HepG2 (cell line): ENCODE measurements around the gene PKN2. TPM values are rescaled to one million over a fixed set of nuclear protein-coding genes. Genes with fewer than 3 reads are reported as not detected.

Source experiments
- ATAC-seq: fragments of 200-7000 bp; cut with Tn5 transposase; 3 replicates; pipeline ENCODE4 v1.9.1; 2020; ENCODE audit warnings: mild to moderate bottlenecking, moderate library complexity
- BruUV-seq: library from RNA; stranded (reverse); fragments of 400-500 nt; replicated peaks from 2 replicates; lab custom pipeline; 2021; lab: Mats Ljungman, UMichigan
- CTCF ChIA-PET: fragments of 300-600 bp; formaldehyde crosslinking; extraction: SDS; loops from one replicate; lab custom pipeline; 2021; ENCODE audit warnings: low total read pairs, inconsistent platforms, low intra/inter-chr PET ratio; lab: Yijun Ruan, JAX
- POLR2A ChIA-PET: fragments of 350-600 bp; sonication (Branson Sonifier 250); formaldehyde crosslinking; loops from one replicate; lab custom pipeline; 2020; ENCODE audit warnings: antibody characterized with exemption, inconsistent platforms; lab: Yijun Ruan, JAX
- DNase-seq: peaks from one replicate; pipeline ENCODE4 v3.0.0-alpha.2; 2015; ENCODE audit warnings: low spot score
- FAIRE-seq: peaks from 3 replicates; lab custom pipeline; 2011; peaks lifted over from hg19 to GRCh38; lab: Jason Lieb, UNC
- H2AFZ ChIP-seq: one replicate; pipeline ENCODE4 v1.6.1; 2011; ENCODE audit warnings: low read length, inconsistent platforms
- H3K27ac ChIP-seq: fragments of 300-600 bp; 3 replicates; pipeline ENCODE4 v1.8.0; 2011; ENCODE audit warnings: mixed run types, mild to moderate bottlenecking, mixed read lengths, low read length, inconsistent platforms; ENCODE audit not compliant: insufficient read depth; ENCODE audit errors: extremely low read length
- H3K27me3 ChIP-seq, 2 experiments: fragments of 200-600 bp in 1 of 2; 2 replicates in 1 of 2; 3 replicates in 1 of 2; pipeline versions ENCODE4 v1.6.0 to v1.8.0; 2011; ENCODE audit warnings: low read length in 2 of 2, mild to moderate bottlenecking in 2 of 2, moderate library complexity in 2 of 2, inconsistent platforms in 1 of 2; ENCODE audit not compliant: insufficient read depth in 2 of 2, control insufficient read depth in 1 of 2
- H3K36me3 ChIP-seq, 2 experiments: fragments of 200-600 bp in 1 of 2; replicated peaks in 1 of 2; 2 replicates in 1 of 2; 3 replicates in 1 of 2; pipeline versions ENCODE4 v1.5.1 to v1.8.0; 2011; ENCODE audit warnings: low read length in 2 of 2, inconsistent platforms in 1 of 2; ENCODE audit not compliant: insufficient read depth in 2 of 2, control insufficient read depth in 1 of 2
- H3K4me1 ChIP-seq: 2 replicates; pipeline ENCODE4 v1.5.1; 2012; ENCODE audit warnings: low read length, inconsistent platforms; ENCODE audit not compliant: insufficient read depth
- H3K4me2 ChIP-seq: 2 replicates; pipeline ENCODE4 v1.6.0; 2011; ENCODE audit warnings: low read depth, low read length, inconsistent platforms
- H3K4me3 ChIP-seq, 3 experiments: fragments of 200-600 bp in 1 of 3; sonication (generic), shearing (Covaris generic) in 1 of 3; replicated peaks in 1 of 3; 2 replicates each; pipeline ENCODE4 v1.5.1; 2011 to 2016; ENCODE audit warnings: low read length in 3 of 3, inconsistent platforms in 2 of 3, low read depth in 2 of 3, mild to moderate bottlenecking in 2 of 3, control low read depth in 1 of 3, mixed read lengths in 1 of 3; ENCODE audit not compliant: insufficient read depth in 1 of 3
- H3K79me2 ChIP-seq: one replicate; pipeline ENCODE4 v1.6.1; 2011; ENCODE audit warnings: low read length, inconsistent platforms; ENCODE audit not compliant: insufficient read depth
- H3K9ac ChIP-seq: 2 replicates; pipeline ENCODE4 v1.6.0; 2011; ENCODE audit warnings: mild to moderate bottlenecking, low read depth, low read length, inconsistent platforms; ENCODE audit not compliant: insufficient read depth
- H3K9me3 ChIP-seq: 2 replicates; pipeline ENCODE4 v1.5.1; 2012; ENCODE audit warnings: mild to moderate bottlenecking, low read length
- H4K20me1 ChIP-seq: 2 replicates; pipeline ENCODE4 v1.6.0; 2011; ENCODE audit warnings: inconsistent platforms, mild to moderate bottlenecking, low read length, moderate library complexity; ENCODE audit not compliant: insufficient read depth
- CHD4 ChIP-seq: fragments of 200-600 bp; sonication (generic); IDR thresholded peaks from 2 replicates; pipeline ENCODE4 v1.7.0; 2017; ENCODE audit warnings: mild to moderate bottlenecking, low read length, borderline replicate concordance
- ELF3 ChIP-seq: IDR thresholded peaks from 2 replicates; pipeline ENCODE4 v1.6.1; 2016; ENCODE audit warnings: missing genetic modification reagents, missing compliant biosample characterization
- FOXO1 ChIP-seq: sonication (generic); formaldehyde crosslinking; IDR thresholded peaks from 2 replicates; pipeline ENCODE4 v1.4.0; 2020; ENCODE audit warnings: missing genetic modification reagents
- GATA4 ChIP-seq: sonication (generic); IDR thresholded peaks from 2 replicates; pipeline ENCODE4 v1.6.1; 2016; ENCODE audit warnings: antibody characterized with exemption, low read depth, borderline replicate concordance
- GFI1 ChIP-seq: sonication (generic); formaldehyde crosslinking; IDR thresholded peaks from 2 replicates; pipeline ENCODE4 v1.5.0; 2020; ENCODE audit warnings: missing genetic modification reagents, mild to moderate bottlenecking, borderline replicate concordance
- ONECUT2 ChIP-seq: sonication (generic); formaldehyde crosslinking; IDR thresholded peaks from 2 replicates; pipeline ENCODE4 v1.4.0; 2020; ENCODE audit warnings: missing genetic modification reagents
- THYN1 ChIP-seq: sonication (generic); formaldehyde crosslinking; IDR thresholded peaks from 2 replicates; pipeline ENCODE4 v1.8.1; 2023; ENCODE audit warnings: low read depth, mild to moderate bottlenecking, moderate library complexity, missing genetic modification reagents, borderline replicate concordance
- ZNF136 ChIP-seq: sonication (generic); formaldehyde crosslinking; IDR thresholded peaks from 2 replicates; pipeline ENCODE4 v1.8.1; 2022; ENCODE audit warnings: low read depth, mild to moderate bottlenecking, moderate library complexity, missing genetic modification reagents
- ZNF234 ChIP-seq: sonication (generic); formaldehyde crosslinking; conservative IDR thresholded peaks from 2 replicates; pipeline ENCODE4 v1.5.1; 2020; ENCODE audit warnings: mild to moderate bottlenecking, missing genetic modification reagents
- ZNF776 ChIP-seq: sonication (generic); formaldehyde crosslinking; IDR thresholded peaks from 2 replicates; pipeline ENCODE4 v1.4.0; 2020; ENCODE audit warnings: mild to moderate bottlenecking, missing genetic modification reagents
- in situ Hi-C: cut with HindIII; loops from 2 replicates; pipeline ENCODE4 v1.10.0; 2017; ENCODE audit warnings: low pct_unique_long_range_greater_than_20kb; ENCODE audit not compliant: extremely low pct_ligation_motif_present
- intact Hi-C: fragments of 100-400 bp; cut with micrococcal nuclease; formaldehyde crosslinking; loops from one replicate; pipeline ENCODE4 v1.10.0; 2022; ENCODE audit not compliant: unreplicated experiment
- polyA plus RNA-seq, 8 experiments: library from polyadenylated mRNA; depleted of rRNA in 3 of 8; stranded (reverse) in 7 of 8; unstranded in 1 of 8; fragments of >200 nt; fragmentation: Illumina TruSeq in 4 of 8; extraction: Trizol in 4 of 8; gene quantifications; 2 replicates each; pipeline versions ENCODE4 v1.2.1 to v1.2.3, GENCODE V29; 2011 to 2016; ENCODE audit warnings: low read depth in 4 of 8, missing spikeins in 1 of 8, mixed read lengths in 1 of 8; ENCODE audit not compliant: insufficient read depth in 1 of 8
- total RNA-seq, 5 experiments: library from RNA; depleted of rRNA; stranded (reverse); fragments of >200 nt; fragmentation: Illumina TruSeq; extraction: Trizol; gene quantifications; 2 replicates each; pipeline ENCODE4 v1.2.3, GENCODE V29; 2016; ENCODE audit warnings: low read depth in 1 of 5
- TF ChIP-seq, protein P1 (sequence below): sonication (generic); formaldehyde crosslinking; IDR thresholded peaks from 2 replicates; pipeline ENCODE4 v1.5.0; 2020; ENCODE audit warnings: missing genetic modification reagents
- TF ChIP-seq, protein P2 (sequence below): IDR thresholded peaks from 2 replicates; pipeline ENCODE4 v1.4.0; 2020; ENCODE audit warnings: mild to moderate bottlenecking, missing genetic modification reagents

PKN2 gene
- total and polyA plus RNA-seq, 2 of the 13 experiments (the other 11 are each of a cell fraction or from before 2014, with no cell fraction given), result 17.0 to 29.4 TPM

DNA sequence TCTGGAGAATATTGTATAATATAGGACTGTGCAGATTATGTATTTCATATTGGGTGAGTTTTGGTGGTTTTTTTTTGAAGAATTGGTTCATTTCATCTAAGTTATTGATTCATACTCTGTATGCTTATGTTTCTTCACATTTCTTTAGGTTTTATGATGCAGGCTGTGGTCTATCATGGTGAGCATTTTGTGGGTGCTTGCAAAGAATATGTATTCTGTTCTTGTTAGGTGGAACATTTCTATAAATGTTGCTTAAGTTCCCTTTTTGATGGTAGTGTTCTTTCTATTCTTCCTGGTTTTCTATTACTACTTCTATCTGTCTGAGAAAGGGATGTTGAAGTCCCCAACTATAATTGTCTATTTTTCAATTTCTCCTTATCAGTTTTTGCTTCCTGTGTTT, 42.6 kb downstream of the PKN2 start:
- in situ Hi-C loops (no loop called here), intact Hi-C loops (no loop called here)
- TF ChIP-seq, protein P1, sequence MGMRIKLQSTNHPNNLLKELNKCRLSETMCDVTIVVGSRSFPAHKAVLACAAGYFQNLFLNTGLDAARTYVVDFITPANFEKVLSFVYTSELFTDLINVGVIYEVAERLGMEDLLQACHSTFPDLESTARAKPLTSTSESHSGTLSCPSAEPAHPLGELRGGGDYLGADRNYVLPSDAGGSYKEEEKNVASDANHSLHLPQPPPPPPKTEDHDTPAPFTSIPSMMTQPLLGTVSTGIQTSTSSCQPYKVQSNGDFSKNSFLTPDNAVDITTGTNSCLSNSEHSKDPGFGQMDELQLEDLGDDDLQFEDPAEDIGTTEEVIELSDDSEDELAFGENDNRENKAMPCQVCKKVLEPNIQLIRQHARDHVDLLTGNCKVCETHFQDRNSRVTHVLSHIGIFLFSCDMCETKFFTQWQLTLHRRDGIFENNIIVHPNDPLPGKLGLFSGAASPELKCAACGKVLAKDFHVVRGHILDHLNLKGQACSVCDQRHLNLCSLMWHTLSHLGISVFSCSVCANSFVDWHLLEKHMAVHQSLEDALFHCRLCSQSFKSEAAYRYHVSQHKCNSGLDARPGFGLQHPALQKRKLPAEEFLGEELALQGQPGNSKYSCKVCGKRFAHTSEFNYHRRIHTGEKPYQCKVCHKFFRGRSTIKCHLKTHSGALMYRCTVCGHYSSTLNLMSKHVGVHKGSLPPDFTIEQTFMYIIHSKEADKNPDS, result no peak
- TF ChIP-seq GFI1 (CRISPR knock-in tag), result no peak
- TF ChIP-seq THYN1, result no peak
- TF ChIP-seq, protein P2, sequence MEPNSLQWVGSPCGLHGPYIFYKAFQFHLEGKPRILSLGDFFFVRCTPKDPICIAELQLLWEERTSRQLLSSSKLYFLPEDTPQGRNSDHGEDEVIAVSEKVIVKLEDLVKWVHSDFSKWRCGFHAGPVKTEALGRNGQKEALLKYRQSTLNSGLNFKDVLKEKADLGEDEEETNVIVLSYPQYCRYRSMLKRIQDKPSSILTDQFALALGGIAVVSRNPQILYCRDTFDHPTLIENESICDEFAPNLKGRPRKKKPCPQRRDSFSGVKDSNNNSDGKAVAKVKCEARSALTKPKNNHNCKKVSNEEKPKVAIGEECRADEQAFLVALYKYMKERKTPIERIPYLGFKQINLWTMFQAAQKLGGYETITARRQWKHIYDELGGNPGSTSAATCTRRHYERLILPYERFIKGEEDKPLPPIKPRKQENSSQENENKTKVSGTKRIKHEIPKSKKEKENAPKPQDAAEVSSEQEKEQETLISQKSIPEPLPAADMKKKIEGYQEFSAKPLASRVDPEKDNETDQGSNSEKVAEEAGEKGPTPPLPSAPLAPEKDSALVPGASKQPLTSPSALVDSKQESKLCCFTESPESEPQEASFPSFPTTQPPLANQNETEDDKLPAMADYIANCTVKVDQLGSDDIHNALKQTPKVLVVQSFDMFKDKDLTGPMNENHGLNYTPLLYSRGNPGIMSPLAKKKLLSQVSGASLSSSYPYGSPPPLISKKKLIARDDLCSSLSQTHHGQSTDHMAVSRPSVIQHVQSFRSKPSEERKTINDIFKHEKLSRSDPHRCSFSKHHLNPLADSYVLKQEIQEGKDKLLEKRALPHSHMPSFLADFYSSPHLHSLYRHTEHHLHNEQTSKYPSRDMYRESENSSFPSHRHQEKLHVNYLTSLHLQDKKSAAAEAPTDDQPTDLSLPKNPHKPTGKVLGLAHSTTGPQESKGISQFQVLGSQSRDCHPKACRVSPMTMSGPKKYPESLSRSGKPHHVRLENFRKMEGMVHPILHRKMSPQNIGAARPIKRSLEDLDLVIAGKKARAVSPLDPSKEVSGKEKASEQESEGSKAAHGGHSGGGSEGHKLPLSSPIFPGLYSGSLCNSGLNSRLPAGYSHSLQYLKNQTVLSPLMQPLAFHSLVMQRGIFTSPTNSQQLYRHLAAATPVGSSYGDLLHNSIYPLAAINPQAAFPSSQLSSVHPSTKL (CRISPR knock-in tag), result no peak
- TF ChIP-seq ONECUT2 (CRISPR knock-in tag), result no peak
- no peak for TF ChIP-seq ZNF776 (CRISPR knock-in tag)
- TF ChIP-seq ELF3 (CRISPR knock-in tag), result no peak
- no peak for TF ChIP-seq ZNF234 (CRISPR knock-in tag)
- TF ChIP-seq GATA4, result no peak
- TF ChIP-seq FOXO1, result no peak
- TF ChIP-seq CHD4, result no peak
- TF ChIP-seq ZNF136 (CRISPR knock-in tag), result no peak
- H3K4me2 ChIP-seq, result no peak overlapping the region
- H3K36me3 ChIP-seq, result peaks cover 0 to 2% of the 10 kb centered on the region in 2 experiments; a peak in 1 of 5 replicates
- H2AFZ ChIP-seq, result no peak overlapping the region
- DNase-seq (no peak), ATAC-seq (no peak), FAIRE-seq (no peak)
- no peak overlapping the region for H3K9ac ChIP-seq
- BruUV-seq, result no TSS peak
- ChIA-PET CTCF (no interaction called here), POLR2A (no interaction called here)
- peaks cover 73% of the 10 kb centered on the region for H3K79me2 ChIP-seq
- peaks cover 6% of the 10 kb centered on the region; the same call in 1 of the 2 replicates for H3K4me1 ChIP-seq
- H3K4me3 ChIP-seq, result no peak overlapping the region
- no peaks in the 10 kb centered on the region; the same call in none of the 2 replicates for H4K20me1 ChIP-seq
- no peaks in the 10 kb centered on the region for H3K9me3 ChIP-seq
- no peak overlapping the region for H3K27ac ChIP-seq
- no peaks in the 10 kb centered on the region for H3K27me3 ChIP-seq
